Prostate gland (tissue), 2 donors: ENCODE results near the gene ADAMTS19.

Experiments
- CTCF ChIP-seq, 4 experiments: fragments of 200-600 bp in 2 of 4; fragments of 450-650 bp in 2 of 4; sonication (generic) in 2 of 4; IDR thresholded peaks; 1 replicate in 3 of 4; 2 replicates in 1 of 4; pipeline ENCODE4 v1.5.1; 2016 to 2019; ENCODE audit warnings: antibody characterized with exemption in 4 of 4, mild to moderate bottlenecking in 2 of 4, moderate library complexity in 2 of 4
- POLR2A ChIP-seq: fragments of 450-650 bp; IDR thresholded peaks from one replicate; pipeline ENCODE4 v1.6.1; 2016; ENCODE audit warnings: antibody characterized with exemption, mild to moderate bottlenecking
- POLR2AphosphoS5 ChIP-seq: sonication (generic); formaldehyde crosslinking; IDR thresholded peaks from one replicate; pipeline ENCODE4 v1.6.1; 2017; ENCODE audit warnings: antibody characterized with exemption

DNA sequence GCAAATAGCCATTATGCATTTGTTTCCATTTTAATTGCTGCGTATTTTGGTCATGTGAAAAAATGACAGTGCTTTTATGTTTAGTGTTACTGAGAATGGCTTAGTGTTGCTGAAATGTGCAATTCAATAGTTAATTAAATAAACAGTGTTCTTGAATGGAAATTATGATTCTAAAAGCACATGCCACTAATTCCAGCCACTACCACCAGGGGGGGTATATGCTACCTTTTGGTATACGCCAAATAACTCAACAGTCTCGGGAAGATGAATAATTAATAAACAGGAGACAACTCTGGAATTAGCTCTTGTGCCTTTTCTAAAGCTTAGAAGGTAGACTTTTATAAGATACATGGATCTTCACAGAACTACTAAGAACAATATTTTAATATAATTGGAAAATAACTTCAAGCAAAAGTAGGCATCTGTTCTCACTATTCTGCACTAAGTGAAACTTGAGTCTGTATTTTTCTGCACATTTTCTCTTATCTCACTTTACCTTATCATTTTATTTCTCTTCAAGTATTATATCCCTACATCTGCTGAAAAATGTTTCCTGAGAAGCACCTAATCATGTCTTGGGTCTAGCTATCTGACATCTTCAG, 204.3 kb downstream of the ADAMTS19 start:
- TF ChIP-seq CTCF (IDR thresholded peaks at IDR 0.05) (peak in 3 of 4 experiments; percentile 18 to 25 (median 25)), POLR2A (no peak), POLR2AphosphoS5 (no peak)
